Measurements from ENCODE around the gene CCL11. TPM values are rescaled to one million over a fixed set of nuclear protein-coding genes. Genes with fewer than 3 reads are reported as not detected.
A peak's percentile ranks its signal among the peaks of the same experiment; 100 is the strongest.

The CCL11 gene
- total RNA-seq, 4 donors from 2014 or later: not detected

GRCh38 chr17:34248511-34249024 is 37.0 kb upstream of the CCL11 start:
- Histone ChIP-seq H3K4me3 (replicated peaks in 1 of 3) (no peak overlapping the region), H3K36me3 (no peaks in the 10 kb centered on the region), H3K9me3 (no peaks in the 10 kb centered on the region), H3K27ac (no peak overlapping the region), H3K4me1 (peaks cover 44 to 60% of the 10 kb centered on the region in 2 donors), H3K27me3 (no peaks in the 10 kb centered on the region)
- no peak for DNase-seq
- TF ChIP-seq POLR2A (IDR thresholded peaks at IDR 0.05) (no peak), CTCF (IDR thresholded peaks at IDR 0.05) (no peak)
- WGBS, 2 donors: 66 to 75% methylated on average over 6 of the region's 6 CpGs
- intact Hi-C loops (cut with DNase I): no loop called here

GRCh38 chr17:34249061-34249460 is 36.5 kb upstream of the CCL11 start:
- no peak for DNase-seq
- H3K27ac ChIP-seq: no peak overlapping the region
- H3K4me3 ChIP-seq (replicated peaks in 1 of 3): no peak overlapping the region
- intact Hi-C loops (cut with DNase I): no loop called here
- 79 to 86% methylated on average over 1 of the region's 1 CpG for WGBS, 2 donors
- H3K36me3 ChIP-seq: no peaks in the 10 kb centered on the region
- no peaks in the 10 kb centered on the region for H3K27me3 ChIP-seq
- TF ChIP-seq CTCF (IDR thresholded peaks at IDR 0.05): no peak
- no peak for TF ChIP-seq POLR2A (IDR thresholded peaks at IDR 0.05)
- peaks cover 49 to 65% of the 10 kb centered on the region in 2 donors for H3K4me1 ChIP-seq
- H3K9me3 ChIP-seq: no peaks in the 10 kb centered on the region

GRCh38 chr17:34249478-34249877 is 36.1 kb upstream of the CCL11 start:
- Histone ChIP-seq H3K4me3 (replicated peaks in 1 of 3) (no peak overlapping the region), H3K27me3 (no peaks in the 10 kb centered on the region), H3K36me3 (no peaks in the 10 kb centered on the region), H3K4me1 (peaks cover 54 to 69% of the 10 kb centered on the region in 2 donors), H3K9me3 (no peaks in the 10 kb centered on the region), H3K27ac (peak overlapping the region; percentile 51 to 75 (median 67))
- WGBS, 2 donors: 63 to 92% methylated on average over 1 of the region's 1 CpG
- intact Hi-C loops (cut with DNase I): no loop called here
- TF ChIP-seq POLR2A (IDR thresholded peaks at IDR 0.05) (no peak), CTCF (IDR thresholded peaks at IDR 0.05) (no peak)
- no peak for DNase-seq

- 95 to 98% methylated on average over 3 of the region's 3 CpGs for WGBS, 2 donors
- intact Hi-C loops (cut with DNase I): no loop called here
- H3K4me1 ChIP-seq: peaks cover 60 to 83% of the 10 kb centered on the region in 2 donors
- no peak overlapping the region for H3K4me3 ChIP-seq (replicated peaks in 1 of 3)
- no peaks in the 10 kb centered on the region for H3K36me3 ChIP-seq
- H3K27ac ChIP-seq: peak overlapping the region in 2 of 3 donors; percentile 51 to 75
- H3K27me3 ChIP-seq: no peaks in the 10 kb centered on the region
- no peaks in the 10 kb centered on the region for H3K9me3 ChIP-seq
- DNase-seq: no peak
- TF ChIP-seq CTCF (IDR thresholded peaks at IDR 0.05): no peak
- TF ChIP-seq POLR2A (IDR thresholded peaks at IDR 0.05): no peak
Measured at GRCh38 chr17:34251186-34251585, 34.4 kb upstream of the CCL11 start.

GRCh38 chr17:34252095-34252443 is 33.5 kb upstream of the CCL11 start:
- intact Hi-C loops (cut with DNase I): no loop called here
- no peak overlapping the region for H3K4me3 ChIP-seq (replicated peaks in 1 of 3)
- no peak for DNase-seq

More at GRCh38 chr17:34252095-34252443, 33.5 kb upstream of the CCL11 start:
- Histone ChIP-seq H3K27ac (peak overlapping the region; percentile 76 to 92 (median 77)), H3K9me3 (no peaks in the 10 kb centered on the region), H3K36me3 (no peaks in the 10 kb centered on the region), H3K27me3 (no peaks in the 10 kb centered on the region), H3K4me1 (peaks cover 60 to 83% of the 10 kb centered on the region in 2 donors)
- TF ChIP-seq POLR2A (IDR thresholded peaks at IDR 0.05) (no peak), CTCF (IDR thresholded peaks at IDR 0.05) (no peak)
- WGBS, 2 donors: 49 to 62% methylated on average over 5 of the region's 5 CpGs
